ENCODE results near the gene CHTF8.
A peak's percentile ranks its signal among the peaks of the same experiment; 100 is the strongest.

The CHTF8 gene

DNA sequence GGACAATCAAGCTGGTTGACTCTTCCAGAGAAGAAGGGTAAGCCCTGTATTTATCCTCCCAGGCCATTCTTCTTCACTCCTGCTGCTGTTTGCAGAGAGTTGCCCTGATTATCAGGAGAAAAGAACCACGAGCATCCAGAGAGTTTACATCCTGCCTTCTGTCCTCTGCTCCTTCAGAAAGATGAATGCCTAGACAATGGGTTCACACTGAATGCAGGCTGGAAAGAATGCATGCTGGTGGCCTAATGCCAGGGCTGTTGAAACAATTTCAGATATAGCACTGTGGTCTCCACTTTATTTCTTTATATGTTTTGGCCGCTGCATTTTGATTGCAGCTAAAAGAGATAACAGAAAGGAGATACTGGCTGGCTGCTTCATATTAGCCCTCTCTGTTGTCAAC lies 48.1 kb downstream of the CHTF8 start:
- H3K36me3 ChIP-seq (replicated peaks; ENCODE audit: low read depth, low read length) = peaks cover 14% of the 10 kb centered on the region
- no peak overlapping the region for H2AFZ ChIP-seq (ENCODE audit: low read depth, low read length)
- H4K20me1 ChIP-seq (ENCODE audit: insufficient read depth, low read length) = no peaks in the 10 kb centered on the region
- no peaks in the 10 kb centered on the region for H3K9me3 ChIP-seq (ENCODE audit: insufficient read depth, low read length)
- H3K4me2 ChIP-seq (ENCODE audit: low read length) = no peak overlapping the region
- no peak overlapping the region for H3K4me3 ChIP-seq (ENCODE audit: low read length)
- H3K79me2 ChIP-seq (ENCODE audit: low read length) = no peaks in the 10 kb centered on the region
- H3K27me3 ChIP-seq (ENCODE audit: low read depth, low read length) = no peaks in the 10 kb centered on the region
- no peak overlapping the region for H3K9ac ChIP-seq (ENCODE audit: low read length)
- TF ChIP-seq, protein P1, sequence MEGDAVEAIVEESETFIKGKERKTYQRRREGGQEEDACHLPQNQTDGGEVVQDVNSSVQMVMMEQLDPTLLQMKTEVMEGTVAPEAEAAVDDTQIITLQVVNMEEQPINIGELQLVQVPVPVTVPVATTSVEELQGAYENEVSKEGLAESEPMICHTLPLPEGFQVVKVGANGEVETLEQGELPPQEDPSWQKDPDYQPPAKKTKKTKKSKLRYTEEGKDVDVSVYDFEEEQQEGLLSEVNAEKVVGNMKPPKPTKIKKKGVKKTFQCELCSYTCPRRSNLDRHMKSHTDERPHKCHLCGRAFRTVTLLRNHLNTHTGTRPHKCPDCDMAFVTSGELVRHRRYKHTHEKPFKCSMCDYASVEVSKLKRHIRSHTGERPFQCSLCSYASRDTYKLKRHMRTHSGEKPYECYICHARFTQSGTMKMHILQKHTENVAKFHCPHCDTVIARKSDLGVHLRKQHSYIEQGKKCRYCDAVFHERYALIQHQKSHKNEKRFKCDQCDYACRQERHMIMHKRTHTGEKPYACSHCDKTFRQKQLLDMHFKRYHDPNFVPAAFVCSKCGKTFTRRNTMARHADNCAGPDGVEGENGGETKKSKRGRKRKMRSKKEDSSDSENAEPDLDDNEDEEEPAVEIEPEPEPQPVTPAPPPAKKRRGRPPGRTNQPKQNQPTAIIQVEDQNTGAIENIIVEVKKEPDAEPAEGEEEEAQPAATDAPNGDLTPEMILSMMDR (IDR thresholded peaks at IDR 0.05; ENCODE audit: low read depth, low read length) = no peak
- TF ChIP-seq EZH2phosphoT487 (IDR thresholded peaks at IDR 0.05; ENCODE audit: low read depth) = no peak
- H3K27ac ChIP-seq (ENCODE audit: low read length) = no peak overlapping the region
- peaks cover 8% of the 10 kb centered on the region for H3K4me1 ChIP-seq (ENCODE audit: low read length)

DNA sequence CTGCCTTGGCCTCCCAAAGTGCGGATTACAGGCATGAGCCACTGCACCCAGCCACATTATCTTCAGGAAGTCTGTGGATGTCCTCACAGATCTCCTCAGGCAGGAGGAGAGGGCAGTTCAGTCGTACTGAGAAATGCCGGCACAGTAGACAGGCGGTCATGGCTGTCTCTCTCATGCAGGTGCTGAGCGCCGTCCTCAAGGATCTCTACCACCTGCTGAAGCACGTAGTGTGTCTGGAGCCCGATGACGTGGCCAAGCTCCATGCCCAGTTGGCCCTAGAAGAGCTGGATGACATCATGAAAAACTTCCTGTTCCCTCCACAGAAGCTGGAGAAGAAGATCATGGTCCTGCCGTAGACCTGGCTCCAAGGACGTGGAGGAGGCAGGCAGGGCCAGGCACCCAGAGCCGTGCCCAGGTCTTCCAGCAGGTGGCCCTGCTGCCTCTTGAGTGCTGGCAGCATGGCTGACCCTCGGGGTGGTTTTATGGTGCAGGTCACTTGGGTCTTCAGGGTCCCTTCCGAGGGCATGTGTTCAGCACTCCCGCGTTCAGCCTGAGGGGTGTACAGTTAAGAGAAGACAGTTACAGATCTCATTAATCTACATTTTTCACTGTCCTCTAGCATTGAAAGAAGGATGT lies 49.0 kb downstream of the CHTF8 start:
- Histone ChIP-seq H3K36me3 (replicated peaks; ENCODE audit: low read depth, low read length) (peaks cover 14% of the 10 kb centered on the region), H3K27ac (ENCODE audit: low read length) (no peak overlapping the region), H3K4me3 (ENCODE audit: low read length) (no peak overlapping the region), H3K4me2 (ENCODE audit: low read length) (no peak overlapping the region), H3K9ac (ENCODE audit: low read length) (no peak overlapping the region), H3K9me3 (ENCODE audit: insufficient read depth, low read length) (no peaks in the 10 kb centered on the region), H4K20me1 (ENCODE audit: insufficient read depth, low read length) (no peaks in the 10 kb centered on the region), H2AFZ (ENCODE audit: low read depth, low read length) (no peak overlapping the region), H3K79me2 (ENCODE audit: low read length) (no peaks in the 10 kb centered on the region), H3K27me3 (ENCODE audit: low read depth, low read length) (no peaks in the 10 kb centered on the region), H3K4me1 (ENCODE audit: low read length) (no peaks in the 10 kb centered on the region)
- TF ChIP-seq, protein P1 (IDR thresholded peaks at IDR 0.05; ENCODE audit: low read depth, low read length) = peak; percentile 40
- TF ChIP-seq EZH2phosphoT487 (IDR thresholded peaks at IDR 0.05; ENCODE audit: low read depth) = no peak

DNA sequence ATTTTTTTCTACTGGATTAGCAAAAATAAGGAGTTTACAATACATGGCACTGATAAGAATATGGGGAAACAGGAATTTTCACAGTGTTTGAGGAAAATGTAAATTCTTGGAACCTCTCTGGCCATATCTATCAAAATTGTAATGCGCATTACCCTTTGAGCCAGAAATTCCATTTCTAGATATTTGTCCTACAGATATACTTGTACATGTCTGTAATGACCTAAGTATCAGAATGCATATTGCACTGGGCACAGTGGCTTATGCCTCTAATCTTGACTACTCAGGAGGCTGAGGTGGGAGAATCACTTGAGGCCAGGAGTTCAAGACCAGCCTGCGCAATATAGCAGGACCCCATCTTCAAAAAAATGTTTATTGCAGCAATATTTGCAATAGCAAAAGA lies 52.7 kb downstream of the CHTF8 start:
- Histone ChIP-seq H3K4me3 (ENCODE audit: low read length) (no peak overlapping the region), H3K79me2 (ENCODE audit: low read length) (no peaks in the 10 kb centered on the region), H3K4me2 (ENCODE audit: low read length) (no peak overlapping the region), H4K20me1 (ENCODE audit: insufficient read depth, low read length) (no peaks in the 10 kb centered on the region), H3K36me3 (replicated peaks; ENCODE audit: low read depth, low read length) (peaks cover 8% of the 10 kb centered on the region), H3K4me1 (ENCODE audit: low read length) (no peaks in the 10 kb centered on the region), H3K9ac (ENCODE audit: low read length) (no peak overlapping the region), H3K27ac (ENCODE audit: low read length) (no peak overlapping the region), H2AFZ (ENCODE audit: low read depth, low read length) (no peak overlapping the region), H3K9me3 (ENCODE audit: insufficient read depth, low read length) (no peaks in the 10 kb centered on the region), H3K27me3 (ENCODE audit: low read depth, low read length) (no peaks in the 10 kb centered on the region)
- no peak for TF ChIP-seq EZH2phosphoT487 (IDR thresholded peaks at IDR 0.05; ENCODE audit: low read depth)
- TF ChIP-seq, protein P1 (IDR thresholded peaks at IDR 0.05; ENCODE audit: low read depth, low read length) = no peak

DNA sequence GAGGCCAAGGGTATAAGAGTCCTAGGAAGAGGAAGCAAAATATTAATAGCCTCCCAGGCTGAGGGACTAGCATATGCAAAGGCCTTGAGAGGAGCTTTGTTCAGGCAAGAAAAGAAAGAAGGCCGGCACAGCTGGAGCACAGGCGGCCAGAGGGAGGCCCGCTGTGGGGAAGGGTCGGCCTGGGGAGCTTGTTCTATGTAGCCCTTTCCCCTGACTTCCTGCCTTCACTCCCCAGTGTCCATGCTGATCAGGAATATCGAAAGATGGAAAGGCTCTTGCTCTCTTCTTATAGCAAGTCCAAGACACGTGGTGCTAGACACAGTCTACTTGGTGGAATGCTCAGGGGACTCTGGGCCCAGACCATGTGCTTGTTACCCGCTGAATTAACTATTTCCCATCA lies 54.3 kb downstream of the CHTF8 start:
- H3K27me3 ChIP-seq (ENCODE audit: low read depth, low read length) = no peaks in the 10 kb centered on the region
- no peaks in the 10 kb centered on the region for H3K9me3 ChIP-seq (ENCODE audit: insufficient read depth, low read length)
- no peak overlapping the region for H2AFZ ChIP-seq (ENCODE audit: low read depth, low read length)
- H3K79me2 ChIP-seq (ENCODE audit: low read length) = no peaks in the 10 kb centered on the region
- H3K4me2 ChIP-seq (ENCODE audit: low read length) = no peak overlapping the region
- no peaks in the 10 kb centered on the region for H3K36me3 ChIP-seq (replicated peaks; ENCODE audit: low read depth, low read length)
- no peaks in the 10 kb centered on the region for H3K4me1 ChIP-seq (ENCODE audit: low read length)
- no peak overlapping the region for H3K27ac ChIP-seq (ENCODE audit: low read length)
- no peak for TF ChIP-seq EZH2phosphoT487 (IDR thresholded peaks at IDR 0.05; ENCODE audit: low read depth)
- TF ChIP-seq, protein P1 (IDR thresholded peaks at IDR 0.05; ENCODE audit: low read depth, low read length) = no peak
- H3K9ac ChIP-seq (ENCODE audit: low read length) = no peak overlapping the region
- no peak overlapping the region for H3K4me3 ChIP-seq (ENCODE audit: low read length)
- H4K20me1 ChIP-seq (ENCODE audit: insufficient read depth, low read length) = no peaks in the 10 kb centered on the region
